A549 (cell line): ENCODE data around the gene ANO6. TPM values are rescaled to one million over a fixed set of nuclear protein-coding genes. Genes with fewer than 3 reads are reported as not detected.

Experiments
- ATAC-seq, 2 experiments: fragments of 200-7000 bp in 1 of 2; fragments of >200 bp in 1 of 2; cut with Nextera tagmentation in 1 of 2; cut with Tn5 transposase in 1 of 2; 3 replicates each; pipeline versions ENCODE4 v1.8.0 to v1.9.1; 2018 to 2020; ENCODE audit warnings: mild to moderate bottlenecking in 1 of 2, moderate library complexity in 1 of 2
- CTCF ChIA-PET: fragments of 300-600 bp; sonication (Branson Sonifier 250); formaldehyde crosslinking; extraction: SDS; loops from one replicate; lab custom pipeline; 2021; ENCODE audit warnings: antibody characterized with exemption, inconsistent platforms; lab: Yijun Ruan, JAX
- POLR2A ChIA-PET: fragments of 350-600 bp; formaldehyde crosslinking; extraction: SDS; loops from one replicate; lab custom pipeline; 2021; ENCODE audit warnings: antibody characterized with exemption, inconsistent platforms; lab: Yijun Ruan, JAX
- DNase-seq, 2 experiments: peaks; one replicate each; pipeline versions ENCODE4 v3.0.0 to v3.0.0-alpha.2; 2011 to 2016; ENCODE audit warnings: low read depth in 1 of 2, low spot score in 1 of 2
- FAIRE-seq: peaks from 2 replicates; lab custom pipeline; 2011; peaks lifted over from hg19 to GRCh38; lab: Jason Lieb, UNC
- H3K27ac ChIP-seq, 2 experiments: fragments of >200 bp; sonication (Bioruptor Twin); formaldehyde crosslinking; 3 replicates each; pipeline ENCODE4 v1.5.1; 2016 to 2017
- H3K4me1 ChIP-seq: fragments of >200 bp; sonication (Bioruptor Twin); formaldehyde crosslinking; 3 replicates; pipeline ENCODE4 v1.6.1; 2016
- H3K4me2 ChIP-seq: fragments of >200 bp; sonication (Bioruptor Twin); formaldehyde crosslinking; 3 replicates; pipeline ENCODE4 v1.6.1; 2016
- H3K4me3 ChIP-seq: fragments of >200 bp; sonication (Bioruptor Twin); formaldehyde crosslinking; 3 replicates; pipeline ENCODE4 v1.5.1; 2016
- H3K9me3 ChIP-seq: fragments of >200 bp; sonication (Bioruptor Twin); formaldehyde crosslinking; 3 replicates; pipeline ENCODE4 v1.6.1; 2016
- BCL3 ChIP-seq: fragments of >200 bp; sonication (Bioruptor Twin); formaldehyde crosslinking; IDR thresholded peaks from 3 replicates; pipeline ENCODE4 v1.6.1; 2016
- CHD4 ChIP-seq: fragments of 200-600 bp; sonication (generic); IDR thresholded peaks from 2 replicates; pipeline ENCODE4 v1.6.1; 2016; ENCODE audit warnings: antibody characterized with exemption, mild to moderate bottlenecking, borderline replicate concordance
- EHF ChIP-seq: fragments of 250-450 bp; sonication (Bioruptor Pico); IDR thresholded peaks from 2 replicates; pipeline ENCODE4 v1.5.0; 2020; ENCODE audit warnings: mild to moderate bottlenecking
- EHMT2 ChIP-seq: fragments of 200-600 bp; sonication (generic); IDR thresholded peaks from 2 replicates; pipeline ENCODE4 v1.6.1; 2016; ENCODE audit warnings: antibody characterized with exemption, low read depth, mild to moderate bottlenecking, moderate library complexity
- EP300 ChIP-seq, 2 experiments: fragments of >200 bp; sonication (Bioruptor Twin); formaldehyde crosslinking; IDR thresholded peaks; 2 replicates in 1 of 2; 3 replicates in 1 of 2; pipeline ENCODE4 v1.6.1; 2016 to 2017
- FOSL2 ChIP-seq, 2 experiments: fragments of 450-650 bp in 1 of 2; fragments of >200 bp in 1 of 2; sonication (Bioruptor Twin) in 1 of 2; formaldehyde crosslinking; IDR thresholded peaks; 2 replicates each; pipeline versions ENCODE4 v1.5.0 to v1.6.1; 2016 to 2020; ENCODE audit warnings: mild to moderate bottlenecking in 1 of 2, moderate library complexity in 1 of 2
- FOXS1 ChIP-seq: fragments of 250-450 bp; sonication (Bioruptor Pico); IDR thresholded peaks from 2 replicates; pipeline ENCODE4 v1.5.0; 2020; ENCODE audit warnings: mild to moderate bottlenecking, moderate library complexity
- HOXA7 ChIP-seq: fragments of 250-450 bp; sonication (Bioruptor Pico); IDR thresholded peaks from 2 replicates; pipeline ENCODE4 v1.5.0; 2020; ENCODE audit warnings: mild to moderate bottlenecking, moderate library complexity
- HOXB5 ChIP-seq: fragments of 250-450 bp; sonication (Bioruptor Pico); IDR thresholded peaks from 2 replicates; pipeline ENCODE4 v1.5.0; 2020; ENCODE audit warnings: mild to moderate bottlenecking, moderate library complexity
- JUN ChIP-seq, 2 experiments: fragments of >200 bp; sonication (Bioruptor Twin); formaldehyde crosslinking; IDR thresholded peaks; 2 replicates in 1 of 2; 3 replicates in 1 of 2; pipeline ENCODE4 v1.6.1; 2016 to 2017
- KDM5A ChIP-seq: fragments of 200-600 bp; sonication (generic); IDR thresholded peaks from 2 replicates; pipeline ENCODE4 v1.6.1; 2016; ENCODE audit warnings: antibody characterized with exemption, mild to moderate bottlenecking
- MAFK ChIP-seq: fragments of 450-650 bp; IDR thresholded peaks from 2 replicates; pipeline ENCODE4 v1.6.1; 2014; ENCODE audit not compliant: partially characterized antibody
- NFE2L2 ChIP-seq: fragments of 150-350 bp; conservative IDR thresholded peaks from 2 replicates; pipeline ENCODE4 v1.6.1; 2014; ENCODE audit warnings: low read length
- NR3C1 ChIP-seq: fragments of >200 bp; sonication (Bioruptor Twin); formaldehyde crosslinking; IDR thresholded peaks from 3 replicates; pipeline ENCODE4 v1.6.1; 2017
- POLR2A ChIP-seq: IDR thresholded peaks from 2 replicates; pipeline ENCODE4 v1.6.1; 2012; ENCODE audit warnings: mild to moderate bottlenecking, low read length
- RAD21 ChIP-seq, 2 experiments: fragments of >200 bp in 1 of 2; sonication (Bioruptor Twin) in 1 of 2; formaldehyde crosslinking in 1 of 2; IDR thresholded peaks in 1 of 2; conservative IDR thresholded peaks in 1 of 2; 2 replicates in 1 of 2; 3 replicates in 1 of 2; pipeline ENCODE4 v1.6.1; 2012 to 2018; ENCODE audit warnings: inconsistent platforms in 1 of 2
- RARB ChIP-seq: fragments of 250-450 bp; sonication (Bioruptor Pico); IDR thresholded peaks from 2 replicates; pipeline ENCODE4 v1.8.0; 2021; ENCODE audit warnings: mild to moderate bottlenecking, moderate library complexity
- RCOR1 ChIP-seq: fragments of 150-350 bp; IDR thresholded peaks from 2 replicates; pipeline ENCODE4 v1.6.1; 2014; ENCODE audit warnings: antibody characterized with exemption, low read length, low read depth
- SMC3 ChIP-seq: fragments of >200 bp; sonication (Bioruptor Twin); formaldehyde crosslinking; IDR thresholded peaks from 3 replicates; pipeline ENCODE4 v1.6.1; 2018; ENCODE audit warnings: inconsistent platforms
- TP53 ChIP-seq: fragments of 250-450 bp; sonication (Bioruptor Pico); IDR thresholded peaks from 2 replicates; pipeline ENCODE4 v1.5.0; 2021; ENCODE audit warnings: mild to moderate bottlenecking, moderate library complexity
- USF2 ChIP-seq: fragments of 450-650 bp; IDR thresholded peaks from 2 replicates; pipeline ENCODE4 v1.6.1; 2014; ENCODE audit warnings: antibody characterized with exemption
- ZNF302 ChIP-seq: fragments of 250-450 bp; sonication (Bioruptor Pico); IDR thresholded peaks from 2 replicates; pipeline ENCODE4 v1.9.0; 2021; ENCODE audit warnings: inconsistent platforms, mild to moderate bottlenecking, moderate library complexity
- ZSCAN20 ChIP-seq: fragments of 250-450 bp; sonication (Bioruptor Pico); IDR thresholded peaks from 2 replicates; pipeline ENCODE4 v1.8.0; 2022; ENCODE audit warnings: mild to moderate bottlenecking, moderate library complexity
- WGBS: methylation state at CpG from one replicate; pipeline ENCODE4 v1.1.6; 2017; ENCODE audit errors: missing lambda C conversion rate; 5-methylcytosine and 5-hydroxymethylcytosine counted together
- polyA plus RNA-seq, 4 experiments: library from polyadenylated mRNA; depleted of rRNA in 3 of 4; stranded (reverse); fragments of >200 nt; fragmentation: RNase III in 1 of 4; extraction: RNeasy Plus Mini Kit Qiagen cat#74134 plus additional on column Dnase treatment in 1 of 4; gene quantifications; 2 replicates in 3 of 4; 3 replicates in 1 of 4; pipeline ENCODE4 v1.2.3, GENCODE V29; 2011 to 2017

Gene ANO6
- polyA plus RNA-seq, 2 of the 4 experiments (the other 2 are of a cell fraction), result 41.7 to 80.0 TPM

- H3K27ac ChIP-seq, result no peak overlapping the region
- ATAC-seq (no peak), FAIRE-seq (no peak), DNase-seq (no peak)
- TF ChIP-seq JUN (IDR thresholded peaks at IDR 0.05), result no peak
- no peak for TF ChIP-seq SMC3
- TF ChIP-seq MAFK, result no peak
- no peak for TF ChIP-seq BCL3
- TF ChIP-seq NFE2L2, result no peak
- no peak overlapping the region for H3K4me3 ChIP-seq
- no peaks in the 10 kb centered on the region for H3K9me3 ChIP-seq
- CTCF ChIA-PET, result interaction anchor here (0.8 to 1.8 kb wide), 3 partner anchors 12 to 64 kb away, joined by 3 to 7 read pairs (median 6); no protein-coding TSS in a partner anchor
- no peak overlapping the region for H3K4me2 ChIP-seq
- POLR2A ChIA-PET, result no interaction called here
- H3K4me1 ChIP-seq, result no peaks in the 10 kb centered on the region; the same call in 2 of the 3 replicates
Measured at GRCh38 chr12:45247589-45247988, 31.7 kb downstream of the ANO6 start.

- Histone ChIP-seq H3K9me3 (no peaks in the 10 kb centered on the region), H3K4me2 (no peak overlapping the region), H3K4me1 (no peaks in the 10 kb centered on the region; the same call in 2 of the 3 replicates), H3K27ac (no peak overlapping the region), H3K4me3 (no peak overlapping the region)
- 100% methylated on average over 1 of the region's 1 CpG for WGBS
- ATAC-seq (no peak), FAIRE-seq (no peak), DNase-seq (no peak)
- ChIA-PET POLR2A (no interaction called here), CTCF (interaction anchor here (0.6 to 2.5 kb wide), 5 partner anchors 12 to 64 kb away, joined by 3 to 7 read pairs (median 6); no protein-coding TSS in a partner anchor)
- TF ChIP-seq HOXB5 (CRISPR knock-in tag) (no peak), ZSCAN20 (no peak), HOXA7 (no peak), RARB (CRISPR knock-in tag) (no peak), JUN (IDR thresholded peaks at IDR 0.05) (no peak), NR3C1 (no peak), EHF (no peak), MAFK (no peak), KDM5A (no peak), POLR2A (no peak), USF2 (no peak), FOXS1 (no peak), FOSL2 (IDR thresholded peaks at IDR 0.05) (no peak), FOSL2 (CRISPR knock-in tag; IDR thresholded peaks at IDR 0.05) (no peak), ZNF302 (CRISPR knock-in tag) (no peak), RCOR1 (no peak), RAD21 (conservative IDR thresholded peaks at IDR 0.05 in 1 of 2, IDR thresholded peaks at IDR 0.05 in 1 of 2) (no peak), TP53 (no peak), EHMT2 (no peak), EP300 (IDR thresholded peaks at IDR 0.05) (no peak)
Measured at GRCh38 chr12:45248095-45248494, 32.2 kb downstream of the ANO6 start.

- no peak overlapping the region for H3K27ac ChIP-seq
- CTCF ChIA-PET, result interaction anchor here (0.7 to 1.8 kb wide), 4 partner anchors 12 to 84 kb away, joined by 3 to 4 read pairs (median 3); no protein-coding TSS in a partner anchor
- TF ChIP-seq SMC3, result no peak
- TF ChIP-seq CHD4, result no peak
- POLR2A ChIA-PET, result no interaction called here
- peaks cover 18% of the 10 kb centered on the region for H3K4me1 ChIP-seq
- WGBS, result 86% methylated on average over 1 of the region's 1 CpG
- H3K4me2 ChIP-seq, result no peak overlapping the region
- DNase-seq (no peak), ATAC-seq (no peak), FAIRE-seq (no peak)
- no peaks in the 10 kb centered on the region for H3K9me3 ChIP-seq
- H3K4me3 ChIP-seq, result no peak overlapping the region
Measured at GRCh38 chr12:45254254-45254653, 38.4 kb downstream of the ANO6 start.
